ENCODE data around the gene SERPINB10.

- no peak for TF ChIP-seq CTCF (IDR thresholded peaks at IDR 0.05; ENCODE audit: insufficient read depth, low read depth, low read length)
- no peak for TF ChIP-seq EZH2 (IDR thresholded peaks at IDR 0.05; ENCODE audit: insufficient read depth, low read length)
Measured at GRCh38 chr18:63917817-63918216, 10.1 kb downstream of the SERPINB10 start.
